HG02798 (cell line): ENCODE results near the gene OR8U1.
"Not testable (repeated sequence)": the region's sequence is repeated elsewhere in the genome, so short reads cannot be mapped to it uniquely, and the experiment has no call there.

Experiments used
- ATAC-seq: cut with Tn5 transposase; IDR thresholded peaks from one replicate; pipeline ENCODE4 v1.9.1; 2021; ENCODE audit warnings: mild to moderate bottlenecking; ENCODE audit not compliant: unreplicated experiment, poor library complexity

The OR8U1 gene

DNA sequence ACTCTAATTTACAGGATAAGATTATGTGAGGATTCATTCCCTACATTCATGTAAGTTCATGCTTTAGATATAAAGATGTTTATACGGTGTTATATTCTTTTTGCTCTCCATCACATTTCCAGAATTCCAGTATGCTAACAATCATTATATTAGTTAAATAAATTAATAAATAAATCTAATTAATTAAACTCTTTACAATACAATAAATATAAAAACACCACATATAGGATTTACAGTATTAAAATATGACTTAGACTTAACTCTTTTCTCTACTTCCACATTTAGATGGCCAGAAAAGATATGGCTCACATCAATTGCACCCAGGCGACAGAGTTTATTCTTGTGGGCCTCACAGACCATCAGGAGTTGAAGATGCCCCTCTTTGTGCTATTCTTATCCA, at the start of gene OR8U1:
OR8U1 (plus strand) TSS at position 301 of the 400 bp plus-strand sequence; CDS start at position 301, 0 bp downstream.
- ATAC-seq: no peak

DNA sequence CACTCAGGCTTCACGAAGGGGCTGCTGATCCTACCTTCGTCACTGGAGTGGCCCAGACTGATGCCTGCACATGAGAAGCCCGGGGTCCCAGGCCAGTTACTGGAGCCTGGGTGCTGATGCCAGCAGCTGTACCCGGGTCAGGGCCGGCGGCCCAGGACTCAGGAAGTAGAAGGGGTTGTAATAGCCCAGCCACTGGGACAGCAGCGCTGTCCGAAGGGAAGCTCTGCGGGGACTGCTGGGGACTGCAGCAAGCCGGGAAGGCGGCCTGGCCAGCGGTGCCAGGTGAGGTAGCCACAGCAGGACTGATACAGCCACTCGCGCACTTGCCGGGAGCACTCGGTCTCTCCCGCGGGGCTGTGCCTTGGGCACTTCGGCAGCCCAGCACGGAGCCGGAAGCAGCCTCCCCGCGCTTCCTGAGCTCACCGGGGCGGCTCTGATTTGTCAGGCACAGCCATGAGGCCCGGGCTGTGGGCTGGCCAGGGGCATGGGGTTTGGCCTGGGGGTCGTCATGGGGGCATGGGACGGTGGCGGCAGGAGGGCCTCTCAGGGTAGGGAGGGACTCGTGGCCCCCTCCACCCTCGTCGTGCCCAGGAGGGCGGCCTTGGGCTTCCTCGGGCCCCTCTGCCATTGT, 43.4 kb upstream of the OR8U1 start:
- no peak for ATAC-seq

DNA sequence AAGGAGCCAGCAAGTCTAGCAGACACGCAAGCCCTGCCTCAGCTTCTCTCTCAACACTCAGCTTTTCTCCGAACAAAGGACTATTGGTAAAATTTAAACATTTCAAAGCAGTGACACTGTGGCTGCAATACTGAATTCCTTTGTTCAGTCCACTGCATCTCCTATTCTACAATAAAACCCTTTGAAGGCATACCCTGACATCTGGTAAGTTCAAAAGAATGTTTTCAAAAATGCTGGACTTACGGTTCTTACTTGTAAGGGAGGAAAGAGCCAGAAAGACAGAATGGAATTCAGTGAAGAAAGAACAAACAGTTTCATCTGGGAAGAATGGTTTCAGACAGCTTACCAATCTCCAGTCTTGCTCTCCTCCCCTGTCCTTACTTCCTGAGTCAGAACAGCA, 42.3 kb upstream of the OR8U1 start:
- no peak for ATAC-seq

DNA sequence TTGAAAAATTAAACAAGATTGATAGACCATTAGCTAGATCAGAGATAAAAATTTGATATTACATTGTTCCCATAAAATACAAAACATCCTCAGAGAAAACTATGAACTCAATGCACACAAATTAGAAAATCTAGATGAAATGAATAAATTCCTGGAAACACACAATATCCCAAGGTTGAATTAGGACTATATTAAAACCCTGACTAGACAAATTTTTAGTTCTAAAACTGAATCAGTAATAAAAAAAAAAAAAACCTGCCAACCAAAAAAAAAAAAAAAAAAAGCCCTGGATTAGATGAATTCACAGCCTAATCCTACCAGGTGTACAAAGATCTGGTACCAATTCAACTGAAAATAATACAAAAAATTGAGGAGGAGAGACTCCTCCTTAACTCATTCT, 35.1 kb upstream of the OR8U1 start:
- no peak for ATAC-seq

DNA sequence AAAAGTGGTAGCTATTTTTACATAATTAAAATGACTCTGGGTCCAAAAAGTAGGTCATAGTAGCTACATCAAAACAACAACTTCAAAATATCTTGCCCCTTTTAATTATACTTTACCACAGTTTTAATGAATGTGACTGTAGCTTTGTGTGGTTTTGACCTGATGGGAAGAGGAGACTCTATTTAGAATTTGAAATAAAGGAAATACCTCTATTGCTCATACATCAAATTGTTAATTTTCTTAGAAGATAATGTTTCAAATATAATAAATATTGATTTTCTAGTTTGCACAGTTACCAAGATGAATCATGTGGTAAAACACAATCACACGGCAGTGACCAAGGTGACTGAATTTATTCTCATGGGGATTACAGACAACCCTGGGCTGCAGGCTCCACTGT, 29.7 kb upstream of the OR8U1 start, which contains the start of gene OR8K1:
OR8K1 (plus strand) TSS at position 301 of the 400 bp plus-strand sequence; CDS start at position 301, 0 bp downstream.
- ATAC-seq: no peak

DNA sequence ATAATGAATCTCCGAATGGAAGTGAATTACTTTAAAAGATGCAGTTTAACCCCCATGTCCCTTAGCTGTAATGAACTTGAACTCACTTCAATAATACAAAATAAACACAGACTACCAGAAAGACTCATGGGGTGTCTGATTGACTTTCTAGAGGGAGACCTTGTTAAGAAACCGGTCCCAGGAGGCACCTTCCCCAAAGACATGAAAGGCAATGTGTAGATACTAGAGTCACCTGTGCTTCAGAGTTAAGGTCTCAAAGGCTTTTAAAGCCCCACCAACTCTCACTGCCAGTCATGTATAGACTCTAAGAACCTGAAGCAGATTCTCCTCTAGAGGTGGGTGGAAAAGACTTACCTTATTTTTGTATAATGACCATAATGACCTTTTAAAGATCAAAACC, 21.4 kb upstream of the OR8U1 start, which contains the start of gene OR8J1:
OR8J1 (plus strand) TSS at position 301 of the 400 bp plus-strand sequence. CDS start 5,956 bp downstream, outside the sequence.
- no peak for ATAC-seq

DNA sequence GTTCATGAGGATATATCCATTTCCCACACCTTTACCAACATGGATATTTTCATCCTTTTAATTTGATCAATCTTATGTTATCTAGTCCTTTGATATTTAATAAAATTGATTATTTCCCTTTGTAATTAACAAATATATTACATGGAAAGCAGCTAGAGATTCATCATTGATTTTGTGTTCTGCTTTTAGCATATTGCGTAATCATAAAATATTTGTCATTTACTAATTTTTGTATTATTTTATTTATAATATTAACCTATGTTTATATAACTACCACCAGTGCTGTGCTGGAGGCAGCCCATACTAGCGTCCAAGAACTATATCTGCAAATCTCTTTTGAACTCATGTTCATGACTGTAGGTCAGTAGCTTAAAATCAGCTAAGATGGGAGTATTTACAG, 4.7 kb downstream of the OR8U1 start:
- ATAC-seq: no peak

DNA sequence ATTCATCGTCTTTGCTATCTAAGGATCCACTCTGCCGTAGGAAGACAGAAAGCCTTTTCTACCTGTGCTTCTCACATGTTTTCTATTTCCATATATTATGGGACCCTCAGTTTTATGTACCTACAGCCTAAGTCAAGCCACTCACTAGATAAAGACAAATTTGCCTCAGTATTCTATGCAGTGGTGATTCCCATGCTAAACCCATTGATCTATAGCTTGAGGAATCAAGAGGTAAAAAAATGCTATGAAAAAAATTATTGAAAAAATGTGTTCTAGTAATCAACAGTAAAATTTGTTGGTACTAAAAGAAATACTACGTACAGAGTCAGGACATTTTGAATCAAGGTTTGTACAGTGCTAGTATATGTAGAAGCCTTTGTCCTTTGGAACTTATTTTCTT, 19.0 kb downstream of the OR8U1 start:
- no peak for ATAC-seq

DNA sequence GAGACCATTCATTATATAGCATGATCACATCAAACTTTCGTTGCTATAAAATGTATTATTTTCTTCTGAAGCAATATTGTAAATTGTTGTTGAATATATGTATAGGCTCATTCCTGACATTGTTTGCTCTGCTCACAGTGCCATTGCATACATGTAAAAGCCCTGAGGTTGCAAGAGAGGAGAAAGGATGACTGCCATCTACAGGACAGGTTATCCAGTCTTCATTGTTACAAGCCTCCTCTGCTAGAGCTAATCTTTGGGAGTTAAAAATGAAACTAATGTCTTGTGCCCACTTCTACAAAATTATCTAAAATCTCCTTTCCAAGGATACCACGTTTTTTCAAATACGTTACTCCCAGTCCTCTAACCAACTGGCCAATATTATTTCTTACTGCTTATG, 20.6 kb downstream of the OR8U1 start:
- ATAC-seq: no peak

DNA sequence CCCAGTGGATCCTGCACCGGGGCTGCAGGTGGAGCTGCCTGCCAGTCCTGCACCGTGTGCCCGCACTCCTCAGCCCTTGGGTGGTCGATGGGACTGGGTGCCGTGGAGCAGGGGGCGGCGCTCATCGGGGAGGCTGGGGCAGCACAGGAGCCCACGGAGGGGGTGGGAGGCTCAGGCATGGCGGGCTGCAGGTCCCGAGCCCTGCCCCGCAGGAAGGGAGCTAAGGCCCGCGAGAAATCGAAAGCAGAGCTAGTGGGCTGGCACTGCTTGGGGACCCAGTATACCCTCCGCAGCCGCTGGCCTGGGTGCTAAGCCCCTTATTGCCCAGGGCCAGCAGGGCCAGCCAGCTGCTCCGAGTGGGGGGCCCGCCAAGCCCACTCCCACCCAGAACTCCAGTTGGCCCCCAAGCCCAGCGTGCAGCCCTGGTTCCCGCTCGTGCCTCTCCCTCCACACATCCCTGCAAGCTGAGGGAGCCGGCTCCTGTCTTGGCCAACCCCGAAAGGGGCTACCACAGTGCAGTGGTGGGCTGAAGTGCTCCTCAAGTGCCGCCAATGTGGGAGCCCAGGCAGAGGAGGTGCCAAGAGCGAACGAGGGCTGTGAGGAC, 26.5 kb downstream of the OR8U1 start:
- ATAC-seq: not testable (repeated sequence)

DNA sequence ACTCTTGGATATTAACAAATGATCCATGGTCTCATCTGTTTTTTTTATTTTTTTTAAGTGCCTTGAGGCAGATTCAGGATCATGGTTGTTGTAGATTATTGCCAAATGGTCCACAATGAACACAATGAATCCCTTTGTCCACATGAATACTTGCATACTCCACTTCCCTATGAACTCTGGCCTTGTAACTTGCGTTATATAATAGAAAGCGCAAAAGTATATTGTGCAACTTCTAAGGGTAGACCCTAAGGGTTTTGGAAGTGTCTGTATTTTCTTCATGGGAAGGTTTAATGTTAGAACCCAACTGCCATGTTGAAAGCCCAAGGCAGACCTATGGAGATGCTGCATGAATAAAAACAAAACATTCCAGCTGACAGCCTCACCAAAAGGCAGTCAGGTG, 29.0 kb downstream of the OR8U1 start:
- ATAC-seq: no peak

DNA sequence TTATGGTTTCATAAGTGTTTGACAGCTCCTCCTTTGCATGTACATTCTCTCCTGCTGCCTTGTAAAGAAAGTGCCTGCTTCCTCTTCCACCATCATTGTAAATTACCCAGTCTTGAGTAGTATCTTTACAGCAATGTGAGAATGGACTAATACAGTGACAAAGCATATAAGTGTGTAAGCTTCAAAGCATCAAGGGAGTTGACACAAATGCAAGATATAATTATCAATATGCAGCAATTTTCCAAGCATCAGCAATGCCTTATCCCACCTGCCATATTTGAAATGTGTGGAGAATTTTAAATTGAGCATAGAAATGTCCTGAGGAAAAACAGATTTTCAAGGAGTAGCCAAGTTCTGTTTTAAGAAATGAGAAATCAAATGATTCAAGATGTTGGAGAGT, 35.4 kb downstream of the OR8U1 start:
- ATAC-seq: no peak

DNA sequence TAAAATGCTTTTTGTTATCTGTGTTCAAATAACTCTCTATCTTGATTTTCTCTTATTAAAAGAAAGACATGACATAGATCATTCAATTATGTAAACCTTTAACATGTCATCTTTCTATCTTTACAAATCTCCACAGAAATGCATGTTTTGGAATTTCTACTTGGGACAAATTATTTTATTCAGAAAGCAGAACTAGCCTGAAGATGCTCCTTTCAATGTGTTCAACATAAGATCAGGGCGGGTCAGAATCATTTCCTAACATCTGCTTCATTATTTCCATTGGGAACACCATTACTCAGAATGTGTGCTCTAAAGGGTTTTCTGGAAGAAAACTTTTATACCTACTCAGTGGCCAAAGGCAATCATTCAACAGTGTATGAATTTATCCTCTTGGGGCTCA, 37.0 kb downstream of the OR8U1 start, which contains the start of gene OR5AL1:
OR5AL1 (plus strand) TSS at position 301 of the 400 bp plus-strand sequence.
- ATAC-seq: no peak
